22Rv1 (cell line): Measurements from ENCODE around the gene VTN.

Experiments
- CTCF ChIP-seq: fragments of 450-650 bp; IDR thresholded peaks from 2 replicates; pipeline ENCODE4 v1.5.1; 2017; ENCODE audit warnings: mild to moderate bottlenecking
- ZFX ChIP-seq: fragments of 450-650 bp; IDR thresholded peaks from 2 replicates; pipeline ENCODE4 v1.6.1; 2017; ENCODE audit warnings: antibody characterized with exemption, borderline replicate concordance

GRCh38 chr17:28368915-28369683, 1.0 kb downstream of the VTN start:
- TF ChIP-seq CTCF (no peak), ZFX (no peak)
